Stimulated activated CD4-positive, alpha-beta T cell treated with anti-CD3 and anti-CD28 coated beads, Interleukin-4, amount 100 ng/mL, for 4 hours (primary cell): ENCODE measurements around the gene ITGA2.
"Not testable (repeated sequence)": the region's sequence is repeated elsewhere in the genome, so short reads cannot be mapped to it uniquely, and the experiment has no call there.

Experiments
- DNase-seq, 2 experiments: peaks; one replicate each; pipeline ENCODE4 v3.0.0-alpha.2; 2020

The ITGA2 gene

DNA sequence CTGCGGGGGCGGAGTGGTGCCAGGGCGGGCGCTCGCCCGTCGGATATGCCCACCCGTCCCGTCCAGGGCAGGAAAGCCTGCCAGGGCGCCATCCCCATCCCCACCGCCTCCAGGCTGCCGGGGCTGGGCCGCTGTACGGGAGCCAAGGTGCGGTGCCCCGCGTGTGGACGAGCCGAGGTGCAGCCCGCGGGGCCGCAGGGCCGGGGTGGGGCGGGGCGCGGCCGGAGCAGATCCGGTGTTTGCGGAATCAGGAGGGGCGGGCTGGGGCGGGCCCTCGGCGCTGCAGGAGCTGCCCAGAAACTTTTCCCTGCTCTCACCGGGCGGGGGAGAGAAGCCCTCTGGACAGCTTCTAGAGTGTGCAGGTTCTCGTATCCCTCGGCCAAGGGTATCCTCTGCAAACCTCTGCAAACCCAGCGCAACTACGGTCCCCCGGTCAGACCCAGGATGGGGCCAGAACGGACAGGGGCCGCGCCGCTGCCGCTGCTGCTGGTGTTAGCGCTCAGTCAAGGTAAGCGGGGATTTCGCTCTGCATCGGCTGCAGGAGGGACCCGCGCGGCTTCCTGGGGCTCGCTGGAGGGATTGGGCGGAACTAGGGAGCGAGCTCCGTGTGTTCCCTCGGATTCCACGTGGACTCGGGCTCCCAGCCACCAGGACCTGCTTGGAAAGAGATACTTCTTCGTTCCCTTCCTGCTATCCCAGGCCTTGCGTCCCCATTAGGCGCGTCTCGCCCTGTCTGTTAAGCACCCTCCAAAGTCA, at the start of gene ITGA2:
Gene ITGA2, plus strand, starts transcription at position 328 of the 756 bp plus-strand sequence. Its CDS starts 117 bp downstream, at position 445.
- peak in 1 of 2 experiments; percentile 30 for DNase-seq

DNA sequence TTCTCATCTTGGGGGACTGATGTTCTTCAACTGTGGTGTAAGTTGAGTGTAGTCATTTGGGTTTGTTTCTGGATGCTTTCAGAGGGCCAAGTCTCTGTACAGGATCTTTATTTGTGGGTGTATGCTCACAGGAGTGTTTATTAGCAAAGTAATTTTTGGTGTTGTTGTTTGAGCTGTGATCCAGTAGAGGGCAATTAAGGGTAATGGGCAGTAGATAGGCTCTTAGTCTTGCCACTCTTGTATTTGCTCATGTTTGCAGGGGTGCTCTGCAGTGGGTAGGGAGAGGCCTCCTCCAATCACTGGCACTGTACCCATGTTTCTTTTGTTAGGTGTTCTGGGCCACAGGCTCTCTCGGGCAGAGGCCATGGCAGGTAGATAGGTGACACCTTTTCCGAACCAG, 45.9 kb upstream of the ITGA2 start:
- DNase-seq: no peak

DNA sequence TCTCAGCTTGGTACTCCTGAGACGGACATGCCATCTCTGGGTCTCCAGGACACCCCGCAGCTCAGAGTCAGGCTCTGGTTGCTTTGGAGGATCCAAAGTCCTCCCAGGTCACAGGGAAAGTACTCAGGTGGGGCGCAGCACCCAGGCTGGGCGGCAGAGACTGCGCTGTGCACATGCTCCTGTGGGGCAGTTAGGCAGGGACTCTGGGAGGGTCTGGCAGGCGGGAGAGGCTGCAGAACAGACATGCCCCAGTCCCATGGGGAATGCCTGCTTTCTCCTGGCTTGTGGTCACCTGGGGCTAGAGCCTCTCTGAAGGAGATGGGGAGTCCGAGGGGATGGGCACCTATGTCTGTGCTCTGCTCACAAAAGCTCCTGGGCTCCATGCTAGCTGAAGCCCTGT, 45.3 kb upstream of the ITGA2 start:
- no peak for DNase-seq

DNA sequence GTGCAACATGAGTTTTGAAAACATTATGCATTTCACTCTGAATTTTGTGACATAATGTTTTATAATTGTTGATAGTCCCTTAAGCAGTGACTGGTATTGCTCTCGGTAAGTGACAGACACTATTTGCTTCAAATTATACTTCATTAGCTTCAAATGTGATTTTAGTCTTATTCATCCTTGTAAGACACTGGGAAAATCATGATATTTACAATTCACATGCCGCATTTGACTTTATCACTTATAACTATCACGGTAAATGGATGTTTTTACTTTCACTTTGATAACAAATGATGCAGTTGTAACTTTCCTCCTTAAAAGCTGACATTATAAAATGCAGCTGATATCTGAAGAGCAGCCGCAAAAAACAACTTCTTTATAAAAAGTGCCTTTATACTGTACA, 44.1 kb upstream of the ITGA2 start:
- DNase-seq: no peak

GRCh38 chr5:52947208-52947607, 41.9 kb upstream of the ITGA2 start:
- DNase-seq: no peak

DNA sequence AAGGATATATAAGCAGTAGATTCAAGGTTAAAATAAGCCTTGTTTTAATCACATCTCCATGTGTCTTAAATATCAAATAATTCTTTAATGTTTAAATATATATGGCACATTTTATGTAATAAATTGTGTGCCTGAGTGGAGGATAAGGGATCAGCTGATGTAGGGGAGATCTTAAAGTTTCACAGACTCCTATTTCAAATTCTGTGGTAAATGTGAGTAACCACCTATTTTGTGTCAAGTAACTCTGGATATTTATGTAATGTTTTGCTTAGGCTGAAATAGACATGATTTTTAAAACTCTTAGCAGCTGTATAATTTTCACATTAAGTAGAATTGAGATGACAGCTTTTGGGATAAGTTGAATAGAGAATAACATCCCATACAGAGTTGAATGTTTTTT, 41.3 kb upstream of the ITGA2 start:
- no peak for DNase-seq

- DNase-seq: peak; percentile 18 to 46
Measured at GRCh38 chr5:52948418-52949076, 40.6 kb upstream of the ITGA2 start.

DNA sequence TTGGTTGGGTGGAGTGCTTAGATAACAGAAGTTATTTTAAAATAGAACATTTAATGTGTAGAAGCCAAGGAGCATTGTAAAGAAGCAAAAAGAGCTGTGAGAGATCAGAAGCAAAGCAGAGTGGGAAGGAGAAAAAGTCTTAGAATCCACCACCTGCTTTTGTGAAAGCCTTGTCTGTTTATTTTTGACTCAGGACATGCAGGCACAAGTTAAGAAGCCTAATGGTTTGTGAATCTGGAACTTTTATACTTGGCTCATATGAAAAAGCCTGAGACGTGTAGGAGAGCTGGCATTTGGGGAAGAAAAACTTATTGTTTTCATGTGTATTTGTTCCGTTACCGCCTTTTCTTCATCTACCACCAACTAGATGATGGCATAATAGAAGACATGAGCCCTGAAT, 38.5 kb upstream of the ITGA2 start:
- DNase-seq: no peak

GRCh38 chr5:52952483-52952882, 36.7 kb upstream of the ITGA2 start:
- no peak for DNase-seq

DNA sequence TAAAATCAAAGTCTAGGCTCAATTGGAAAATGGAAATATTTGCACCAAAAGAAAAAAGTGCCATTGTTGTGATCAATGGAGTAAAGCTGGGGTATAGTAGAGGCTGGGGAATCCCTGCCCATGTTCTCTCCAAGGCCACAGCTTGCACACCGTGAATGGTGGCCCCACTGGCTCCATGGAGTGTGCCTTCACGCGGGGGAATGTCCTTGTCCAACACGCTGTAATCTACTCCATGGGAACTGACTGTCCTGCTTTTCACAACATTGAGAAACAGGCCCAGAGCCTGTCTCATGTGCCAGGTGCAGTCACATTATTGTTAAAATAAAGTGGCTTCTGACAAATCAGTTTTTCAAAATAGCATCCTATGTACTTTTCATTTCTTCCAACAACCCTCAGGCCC, 33.1 kb upstream of the ITGA2 start:
- no peak for DNase-seq

DNA sequence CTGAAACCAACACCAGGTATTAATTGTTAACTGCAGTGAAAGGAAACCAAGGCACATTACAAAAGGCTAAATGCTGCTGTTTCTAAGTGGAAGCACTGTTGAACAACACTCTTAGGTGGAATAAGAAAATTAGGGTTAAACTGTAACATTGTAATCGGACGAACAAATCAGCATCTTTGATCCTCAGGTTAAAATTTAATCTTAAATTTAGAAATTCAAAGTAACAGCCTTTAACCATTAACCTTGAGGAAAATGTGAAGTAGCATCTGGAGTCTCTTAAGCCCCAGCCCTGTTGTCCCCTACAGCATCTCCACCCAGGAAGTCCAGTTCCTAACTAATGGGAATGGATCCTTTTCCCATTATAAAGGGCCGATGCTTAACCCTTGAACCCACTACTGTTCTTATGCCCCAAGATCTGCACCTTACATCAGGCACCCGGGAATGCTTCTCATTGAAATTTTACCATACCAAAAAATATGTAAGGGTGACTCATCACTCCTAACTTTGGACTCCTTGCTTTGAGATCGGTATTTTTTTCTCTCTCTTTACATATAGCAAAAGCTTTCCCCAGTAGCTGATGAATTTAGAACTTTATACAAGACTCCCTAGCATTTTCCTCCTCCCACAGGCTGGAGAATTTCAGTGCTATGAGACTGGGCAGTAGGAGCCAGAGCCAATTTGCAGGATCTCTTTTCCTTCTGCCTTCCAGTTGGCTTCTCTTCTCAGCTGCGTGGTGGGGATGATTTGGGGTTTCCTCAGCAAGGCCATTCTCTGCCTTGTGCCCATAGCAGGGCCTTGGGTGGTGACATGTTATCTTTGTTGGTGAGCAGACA, 32.0 kb upstream of the ITGA2 start:
- no peak for DNase-seq

GRCh38 chr5:52961274-52961681, 27.9 kb upstream of the ITGA2 start:
- no peak for DNase-seq

DNA sequence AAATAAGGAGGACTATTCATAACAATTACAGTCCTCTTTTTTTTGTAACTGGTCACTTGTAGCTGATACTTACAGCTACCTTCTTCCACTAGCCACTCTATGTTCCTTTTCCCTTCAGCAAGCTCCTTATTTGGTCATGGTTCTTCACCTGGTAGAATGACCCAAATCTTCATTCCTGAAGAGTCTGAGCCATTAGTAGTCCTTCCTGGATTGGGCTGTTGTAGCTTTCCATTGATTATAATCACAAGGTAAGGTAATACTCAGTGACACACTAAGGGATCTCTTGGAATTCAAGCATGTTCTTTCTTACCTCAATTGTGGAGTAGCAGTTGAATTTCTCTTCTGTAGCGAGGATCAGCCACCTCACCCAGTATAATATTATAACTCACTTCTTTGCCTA, 25.5 kb upstream of the ITGA2 start:
- DNase-seq: no peak

- DNase-seq: no peak
Measured at GRCh38 chr5:52964138-52964537, 25.0 kb upstream of the ITGA2 start.

DNA sequence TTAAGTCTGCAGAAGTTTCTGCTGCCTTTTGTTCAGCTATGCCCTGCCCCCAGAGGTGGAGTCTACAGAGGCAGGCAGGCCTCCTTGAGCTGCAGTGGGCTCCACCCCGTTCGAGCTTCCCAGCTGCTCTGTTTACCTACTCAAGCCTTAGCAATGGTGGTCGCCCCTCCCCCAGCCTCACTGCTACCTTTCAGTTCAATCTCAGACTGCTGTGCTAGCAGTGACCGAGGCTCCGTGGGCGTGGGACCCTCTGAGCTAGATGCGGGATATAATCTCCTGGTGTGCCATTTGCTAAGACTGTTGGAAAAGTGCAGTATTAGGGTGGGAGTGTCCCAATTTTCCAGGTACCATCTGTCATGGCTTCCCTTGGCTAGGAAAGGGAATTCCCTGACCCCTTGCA, 13.0 kb upstream of the ITGA2 start:
- not testable (repeated sequence) for DNase-seq

- no peak for DNase-seq
Measured at GRCh38 chr5:52977264-52977897, 11.8 kb upstream of the ITGA2 start.

DNA sequence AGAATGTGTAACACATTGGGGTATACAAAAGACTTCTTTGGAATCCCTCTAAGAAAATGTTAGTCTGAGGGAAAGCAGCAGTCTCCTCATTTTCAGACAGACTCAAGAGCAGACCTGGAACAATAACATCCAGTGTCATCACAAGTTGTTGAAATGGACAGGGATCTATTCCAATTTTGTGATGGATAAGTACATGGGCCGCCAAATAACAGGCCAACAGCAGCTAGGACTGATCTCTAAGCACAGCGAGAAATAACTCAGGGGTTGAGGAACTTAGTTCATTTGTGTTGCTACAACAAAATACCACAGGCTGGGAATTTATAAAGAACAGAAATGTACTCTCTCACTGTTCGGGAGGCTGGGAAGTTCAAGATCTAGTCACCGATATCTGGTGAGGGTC, 7.6 kb upstream of the ITGA2 start:
- no peak for DNase-seq

- DNase-seq: no peak
Measured at GRCh38 chr5:52983731-52984636, 5.2 kb upstream of the ITGA2 start.

- no peak for DNase-seq
Measured at GRCh38 chr5:52985306-52985705, 3.8 kb upstream of the ITGA2 start.

DNA sequence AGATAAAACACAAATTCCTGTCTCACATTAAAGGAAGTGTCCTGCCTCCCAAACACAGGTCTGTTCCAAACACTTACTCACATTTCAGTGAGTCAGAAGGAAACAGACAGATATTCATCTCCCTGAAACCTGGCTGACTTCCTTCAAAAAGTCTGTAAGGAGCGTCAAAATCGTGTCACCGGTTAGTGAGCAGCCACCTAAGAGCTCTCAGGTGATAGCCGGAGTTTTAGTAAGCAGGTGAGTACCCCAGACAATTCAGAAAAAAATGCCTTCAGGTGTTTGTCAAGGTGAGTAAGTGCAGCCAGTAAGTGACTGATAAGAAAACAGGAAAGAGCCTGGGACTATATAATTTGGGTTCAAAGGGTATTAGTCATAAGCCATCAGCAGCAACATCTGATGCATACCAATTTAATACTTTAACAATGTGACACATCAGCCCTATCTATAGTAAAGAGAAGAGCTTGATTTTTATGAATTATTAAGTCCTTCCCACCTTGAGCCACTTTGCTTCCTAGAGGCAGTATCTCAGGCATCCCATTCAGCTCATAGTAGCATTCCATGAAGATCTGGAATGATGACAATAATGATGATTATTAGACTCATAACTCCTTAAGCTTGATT, 1.3 kb upstream of the ITGA2 start:
- peak in 1 of 2 experiments; percentile 24 for DNase-seq

- DNase-seq: no peak
Measured at GRCh38 chr5:52988335-52989024, 672 bp upstream of the ITGA2 start.
